OCI-LY1 (cell line): ENCODE results near the gene ADGRL2.

Experiments
- H2AFZ ChIP-seq: fragments of 200-600 bp; sonication (generic), shearing (Covaris generic); 2 replicates; pipeline ENCODE4 v1.6.0; 2014; ENCODE audit warnings: antibody characterized with exemption, mild to moderate bottlenecking, low read length
- H3F3A ChIP-seq: fragments of 200-600 bp; sonication (generic), shearing (Covaris generic); 2 replicates; pipeline ENCODE4 v1.6.0; 2014; ENCODE audit warnings: mild to moderate bottlenecking, antibody characterized with exemption, low read length, moderate library complexity; ENCODE audit not compliant: insufficient read depth
- H3K27ac ChIP-seq: fragments of 200-600 bp; sonication (generic); 2 replicates; pipeline ENCODE4 v1.5.1; 2014; ENCODE audit warnings: low read length, mixed run types, mild to moderate bottlenecking, low read depth; ENCODE audit not compliant: poor library complexity, severe bottlenecking
- H3K27me3 ChIP-seq: fragments of 200-600 bp; sonication (generic); 2 replicates; pipeline ENCODE4 v1.6.0; 2014; ENCODE audit warnings: antibody characterized with exemption, mild to moderate bottlenecking, low read length, moderate library complexity; ENCODE audit not compliant: insufficient read depth
- H3K36me3 ChIP-seq: fragments of 200-600 bp; sonication (generic); 2 replicates; pipeline ENCODE4 v1.6.1; 2014; ENCODE audit warnings: mild to moderate bottlenecking, antibody characterized with exemption, low read length, moderate library complexity, mixed read lengths; ENCODE audit not compliant: insufficient read depth
- H3K4me1 ChIP-seq: fragments of 200-600 bp; sonication (generic); 2 replicates; pipeline ENCODE4 v1.5.1; 2014; ENCODE audit warnings: mild to moderate bottlenecking, low read length, moderate library complexity; ENCODE audit not compliant: insufficient read depth, severe bottlenecking
- H3K4me2 ChIP-seq: fragments of 200-600 bp; sonication (generic), shearing (Covaris generic); 2 replicates; pipeline ENCODE4 v1.6.1; 2014; ENCODE audit warnings: low read length
- H3K4me3 ChIP-seq: fragments of 200-600 bp; sonication (generic); 2 replicates; pipeline ENCODE4 v1.5.1; 2014; ENCODE audit warnings: low read length, low read depth, mild to moderate bottlenecking, mixed read lengths; ENCODE audit not compliant: poor library complexity, severe bottlenecking
- H3K79me2 ChIP-seq: fragments of 200-600 bp; shearing (Covaris generic); 2 replicates; pipeline ENCODE4 v1.6.1; 2016; ENCODE audit warnings: mixed run types, low read length, mixed read lengths; ENCODE audit not compliant: insufficient read depth
- H3K9ac ChIP-seq: fragments of 200-600 bp; sonication (generic), shearing (Covaris generic); 2 replicates; pipeline ENCODE4 v1.6.1; 2014; ENCODE audit warnings: mild to moderate bottlenecking, low read length, mixed read lengths
- H3K9me2 ChIP-seq: fragments of 200-600 bp; sonication (generic), shearing (Covaris generic); 2 replicates; pipeline ENCODE4 v1.6.1; 2014; ENCODE audit warnings: low read depth, mild to moderate bottlenecking, low read length, mixed read lengths
- H3K9me3 ChIP-seq: fragments of 200-600 bp; shearing (Covaris generic); 2 replicates; pipeline ENCODE4 v1.6.1; 2014; ENCODE audit warnings: low read length, mixed read lengths
- H4K20me1 ChIP-seq: fragments of 200-600 bp; sonication (generic), shearing (Covaris generic); 2 replicates; pipeline ENCODE4 v1.6.0; 2016; ENCODE audit warnings: mild to moderate bottlenecking, low read length; ENCODE audit not compliant: insufficient read depth
- CTCF ChIP-seq: fragments of 200-600 bp; sonication (generic), shearing (Covaris generic); IDR thresholded peaks from 2 replicates; pipeline ENCODE4 v1.5.1; 2017; ENCODE audit warnings: mild to moderate bottlenecking, antibody characterized with exemption, low read length, moderate library complexity, mixed read lengths
- EZH2 ChIP-seq: fragments of 200-600 bp; sonication (generic), shearing (Covaris generic); IDR thresholded peaks from 2 replicates; pipeline ENCODE4 v1.8.0; 2017; ENCODE audit warnings: borderline replicate concordance, mixed run types, mild to moderate bottlenecking, antibody characterized with exemption, low read length, moderate library complexity, mixed read lengths

The ADGRL2 gene

GRCh38 chr1:81756872-81757271, 43.9 kb upstream of the ADGRL2 start:
- Histone ChIP-seq H3K9me3 (no peaks in the 10 kb centered on the region), H3K9ac (no peak overlapping the region), H3F3A (no peaks in the 10 kb centered on the region), H3K27ac (no peak overlapping the region), H3K4me3 (no peak overlapping the region), H3K4me2 (no peak overlapping the region), H3K36me3 (no peaks in the 10 kb centered on the region), H3K4me1 (no peaks in the 10 kb centered on the region), H2AFZ (no peak overlapping the region), H3K9me2 (no peaks in the 10 kb centered on the region), H3K27me3 (no peaks in the 10 kb centered on the region), H3K79me2 (no peaks in the 10 kb centered on the region), H4K20me1 (no peaks in the 10 kb centered on the region)
- no peak for TF ChIP-seq CTCF
- TF ChIP-seq EZH2, result no peak

GRCh38 chr1:81757398-81758020, 43.2 kb upstream of the ADGRL2 start:
- TF ChIP-seq CTCF (no peak), EZH2 (no peak)
- Histone ChIP-seq H3K9me3 (no peaks in the 10 kb centered on the region), H3K27me3 (no peaks in the 10 kb centered on the region), H3K27ac (no peak overlapping the region), H3K4me2 (no peak overlapping the region), H3F3A (no peaks in the 10 kb centered on the region), H2AFZ (no peak overlapping the region), H3K4me3 (no peak overlapping the region), H3K4me1 (no peaks in the 10 kb centered on the region), H3K36me3 (no peaks in the 10 kb centered on the region), H3K9ac (no peak overlapping the region), H3K79me2 (no peaks in the 10 kb centered on the region), H4K20me1 (no peaks in the 10 kb centered on the region), H3K9me2 (no peaks in the 10 kb centered on the region)

GRCh38 chr1:81758181-81758580, 42.6 kb upstream of the ADGRL2 start:
- no peak for TF ChIP-seq CTCF
- TF ChIP-seq EZH2, result no peak
- H3K4me3 ChIP-seq, result no peak overlapping the region
- H3K27me3 ChIP-seq, result no peaks in the 10 kb centered on the region
- H3K9me2 ChIP-seq, result no peaks in the 10 kb centered on the region
- no peak overlapping the region for H2AFZ ChIP-seq
- no peaks in the 10 kb centered on the region for H3K79me2 ChIP-seq
- H3K4me2 ChIP-seq, result no peak overlapping the region
- no peaks in the 10 kb centered on the region for H3K36me3 ChIP-seq
- H3K9ac ChIP-seq, result no peak overlapping the region
- H3F3A ChIP-seq, result no peaks in the 10 kb centered on the region
- H3K4me1 ChIP-seq, result no peaks in the 10 kb centered on the region
- H4K20me1 ChIP-seq, result no peaks in the 10 kb centered on the region
- no peak overlapping the region for H3K27ac ChIP-seq
- no peaks in the 10 kb centered on the region for H3K9me3 ChIP-seq
